GM12878 (cell line): Measurements from ENCODE around the gene C11orf16. TPM values are rescaled to one million over a fixed set of nuclear protein-coding genes. Genes with fewer than 3 reads are reported as not detected.

Experiments used
- ATAC-seq: fragments of 200-7000 bp; cut with Tn5 transposase; 3 replicates; pipeline ENCODE4 v1.9.1; 2020; ENCODE audit warnings: mild to moderate bottlenecking, moderate library complexity
- BruUV-seq: library from RNA; stranded (reverse); fragments of 400-500 nt; replicated peaks from 2 replicates; lab custom pipeline; 2021; lab: Mats Ljungman, UMichigan
- CTCF ChIA-PET: fragments of 300-600 bp; sonication (Branson Sonifier 250); formaldehyde crosslinking; extraction: SDS; loops from one replicate; lab custom pipeline; 2021; ENCODE audit warnings: inconsistent platforms; lab: Yijun Ruan, JAX
- POLR2A ChIA-PET: fragments of 350-600 bp; formaldehyde crosslinking; extraction: SDS; loops from one replicate; lab custom pipeline; 2021; ENCODE audit warnings: inconsistent platforms; lab: Charles Lee
- RAD21 ChIA-PET: fragments of 300-600 bp; sonication (Branson Sonifier 250); formaldehyde crosslinking; loops from one replicate; lab custom pipeline; 2023; ENCODE audit warnings: antibody characterized with exemption; ENCODE audit not compliant: unreplicated experiment; lab: Charles Lee
- SMC1A ChIA-PET: fragments of 300-600 bp; sonication (Branson Sonifier 250); formaldehyde crosslinking; loops from one replicate; lab custom pipeline; 2023; ENCODE audit not compliant: unreplicated experiment, uncharacterized antibody; lab: Charles Lee
- DNase-seq: peaks from one replicate; pipeline ENCODE4 v3.0.0-alpha.2; 2011; ENCODE audit warnings: low read depth, low spot score
- FAIRE-seq: peaks from 3 replicates; lab custom pipeline; 2011; peaks lifted over from hg19 to GRCh38; lab: Jason Lieb, UNC
- H2AFZ ChIP-seq: 2 replicates; pipeline ENCODE4 v1.6.0; 2011; ENCODE audit warnings: low read depth, low read length, control low read depth; ENCODE audit not compliant: control insufficient read depth
- H3K27ac ChIP-seq: 2 replicates; pipeline ENCODE4 v1.5.1; 2011; ENCODE audit warnings: control low read depth; ENCODE audit not compliant: control insufficient read depth, insufficient read depth
- H3K27me3 ChIP-seq, 2 experiments: replicated peaks in 1 of 2; 2 replicates each; pipeline versions ENCODE4 v1.6.0 to v1.6.1; 2011; ENCODE audit warnings: low read length in 1 of 2; ENCODE audit not compliant: control insufficient read depth in 2 of 2, insufficient read depth in 2 of 2
- H3K36me3 ChIP-seq, 2 experiments: 2 replicates each; pipeline ENCODE4 v1.5.1; 2011; ENCODE audit warnings: low read length in 1 of 2; ENCODE audit not compliant: control insufficient read depth in 2 of 2, insufficient read depth in 2 of 2
- H3K4me1 ChIP-seq: 2 replicates; pipeline ENCODE4 v1.6.1; 2011; ENCODE audit warnings: mild to moderate bottlenecking, low read length, moderate library complexity, mixed read lengths; ENCODE audit not compliant: control insufficient read depth, insufficient read depth
- H3K4me2 ChIP-seq: 2 replicates; pipeline ENCODE4 v1.6.0; 2011; ENCODE audit warnings: control low read depth; ENCODE audit not compliant: control insufficient read depth, insufficient read depth
- H3K4me3 ChIP-seq: fragments of 200-600 bp; sonication (generic); 2 replicates; pipeline ENCODE4 v1.5.1; 2016
- H3K79me2 ChIP-seq: 2 replicates; pipeline ENCODE4 v1.6.0; 2011; ENCODE audit warnings: low read length; ENCODE audit not compliant: control insufficient read depth, insufficient read depth
- H3K9ac ChIP-seq: 2 replicates; pipeline ENCODE4 v1.8.0; 2011; ENCODE audit warnings: low read length, control low read depth, mixed read lengths; ENCODE audit not compliant: control insufficient read depth, insufficient read depth
- H3K9me3 ChIP-seq: replicated peaks from 3 replicates; pipeline ENCODE4 v1.5.1; 2011; ENCODE audit warnings: mild to moderate bottlenecking, low read length; ENCODE audit not compliant: control insufficient read depth, insufficient read depth
- H4K20me1 ChIP-seq: 2 replicates; pipeline ENCODE4 v1.6.0; 2011; ENCODE audit not compliant: control insufficient read depth, insufficient read depth
- EP300 ChIP-seq, 2 experiments: fragments of 150-350 bp in 1 of 2; IDR thresholded peaks; 2 replicates each; pipeline ENCODE4 v1.6.1; 2011 to 2012; ENCODE audit warnings: low read depth in 2 of 2, low read length in 2 of 2, borderline replicate concordance in 1 of 2, improper control_type of control experiment in 1 of 2, inconsistent platforms in 1 of 2; ENCODE audit not compliant: control insufficient read depth in 1 of 2
- MEF2B ChIP-seq: fragments of 450-650 bp; IDR thresholded peaks from 2 replicates; pipeline ENCODE4 v1.6.1; 2018; ENCODE audit warnings: mild to moderate bottlenecking, moderate library complexity; ENCODE audit not compliant: partially characterized antibody, poor library complexity, severe bottlenecking
- MLLT1 ChIP-seq: fragments of 450-650 bp; IDR thresholded peaks from 2 replicates; pipeline ENCODE4 v1.6.1; 2016; ENCODE audit warnings: mild to moderate bottlenecking
- MYC ChIP-seq: IDR thresholded peaks from 2 replicates; pipeline ENCODE4 v1.6.1; 2011; ENCODE audit warnings: mild to moderate bottlenecking, low read length, moderate library complexity, inconsistent platforms; ENCODE audit not compliant: insufficient read depth, insufficient replicate concordance, insufficient read length, severe bottlenecking
- PAX5 ChIP-seq: IDR thresholded peaks from 2 replicates; pipeline ENCODE4 v1.6.1; 2011; ENCODE audit warnings: low read depth, low read length, borderline replicate concordance
- SMAD1 ChIP-seq: fragments of 450-650 bp; IDR thresholded peaks from 2 replicates; pipeline ENCODE4 v1.6.1; 2018; ENCODE audit warnings: mild to moderate bottlenecking, low read depth; ENCODE audit not compliant: partially characterized antibody
- WRNIP1 ChIP-seq: IDR thresholded peaks from 2 replicates; pipeline ENCODE4 v1.6.1; 2011; ENCODE audit warnings: low read depth, low read length, improper control_type of control experiment, borderline replicate concordance
- ZNF274 ChIP-seq: IDR thresholded peaks from one replicate; pipeline ENCODE4 v1.8.0; 2011; ENCODE audit not compliant: insufficient read length, insufficient read depth
- ZNF622 ChIP-seq: fragments of 450-650 bp; IDR thresholded peaks from 2 replicates; pipeline ENCODE4 v1.6.1; 2017; ENCODE audit warnings: mild to moderate bottlenecking, inconsistent platforms
- WGBS: methylation state at CpG from one replicate; pipeline ENCODE4 v1.1.6; 2016; ENCODE audit warnings: low lambda C conversion rate; ENCODE audit not compliant: insufficient replicate concordance, insufficient coverage; ENCODE audit errors: missing lambda C conversion rate; 5-methylcytosine and 5-hydroxymethylcytosine counted together
- in situ Hi-C: fragments of 300-500 bp; cut with MboI; formaldehyde crosslinking; loops from 9 replicates; pipeline ENCODE4 v1.14.3; 2018; ENCODE audit warnings: mixed read lengths
- intact Hi-C: fragments of 100-400 bp; cut with micrococcal nuclease; formaldehyde crosslinking; loops from one replicate; pipeline ENCODE4 v1.14.2; 2022; ENCODE audit not compliant: unreplicated experiment
- polyA plus RNA-seq, 11 experiments: library from polyadenylated mRNA; depleted of rRNA in 4 of 11; unstranded in 6 of 11; stranded (reverse) in 5 of 11; fragments of >200 nt; fragmentation: Nextera tagmentation in 4 of 11; fragmentation: Illumina TruSeq in 1 of 11; extraction: Ambion mirVana in 4 of 11; extraction: Trizol in 1 of 11; gene quantifications; 1 replicate in 1 of 11; 2 replicates in 10 of 11; pipeline versions ENCODE4 v1.2.1 to v1.2.3, GENCODE V29; 2011 to 2016; ENCODE audit warnings: inconsistent platforms in 2 of 11, missing spikeins in 2 of 11, low read depth in 1 of 11
- total RNA-seq, 4 experiments: library from RNA; depleted of rRNA in 3 of 4; stranded (reverse); fragments of >200 nt in 3 of 4; fragmentation: Illumina TruSeq in 1 of 4; extraction: Trizol in 1 of 4; gene quantifications; 2 replicates each; pipeline versions ENCODE4 v1.2.1 to v1.2.3, GENCODE V29; 2013 to 2021
- TF ChIP-seq, protein P1 (sequence below): IDR thresholded peaks from 2 replicates; pipeline ENCODE4 v1.6.1; 2012; ENCODE audit warnings: low read depth, low read length, improper control_type of control experiment

The C11orf16 gene
- total and polyA plus RNA-seq, 10 of the 15 experiments (the other 5 are each of a cell fraction or from before 2014, with no cell fraction given): 0.05 to 0.39 (median 0.32) TPM; not detected in 7

- TF ChIP-seq, protein P1, sequence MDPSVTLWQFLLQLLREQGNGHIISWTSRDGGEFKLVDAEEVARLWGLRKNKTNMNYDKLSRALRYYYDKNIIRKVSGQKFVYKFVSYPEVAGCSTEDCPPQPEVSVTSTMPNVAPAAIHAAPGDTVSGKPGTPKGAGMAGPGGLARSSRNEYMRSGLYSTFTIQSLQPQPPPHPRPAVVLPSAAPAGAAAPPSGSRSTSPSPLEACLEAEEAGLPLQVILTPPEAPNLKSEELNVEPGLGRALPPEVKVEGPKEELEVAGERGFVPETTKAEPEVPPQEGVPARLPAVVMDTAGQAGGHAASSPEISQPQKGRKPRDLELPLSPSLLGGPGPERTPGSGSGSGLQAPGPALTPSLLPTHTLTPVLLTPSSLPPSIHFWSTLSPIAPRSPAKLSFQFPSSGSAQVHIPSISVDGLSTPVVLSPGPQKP: no peak
- TF ChIP-seq ZNF274: no peak
- TF ChIP-seq ZNF622: no peak
- no peak for TF ChIP-seq MEF2B
- TF ChIP-seq EP300 (IDR thresholded peaks at IDR 0.05; ENCODE audit: borderline replicate concordance in 1 of 2, control insufficient read depth in 1 of 2, low read depth in 2 of 2, low read length in 2 of 2): no peak
- no peak for TF ChIP-seq SMAD1
- TF ChIP-seq MLLT1: no peak
- no peak for TF ChIP-seq PAX5
- TF ChIP-seq MYC: no peak
These were observed 24.6 kb downstream of the C11orf16 start (continued) for GRCh38 chr11:8908099-8908498.

GRCh38 chr11:8907116-8907515 is 25.6 kb downstream of the C11orf16 start:
- no peaks in the 10 kb centered on the region for H3K36me3 ChIP-seq
- ChIA-PET CTCF (no interaction called here), SMC1A (no interaction called here), RAD21 (no interaction called here), POLR2A (no interaction called here)
- FAIRE-seq (no peak), DNase-seq (no peak), ATAC-seq (no peak)
- H3K27me3 ChIP-seq: no peaks in the 10 kb centered on the region; a peak in 1 of 4 replicates
- H3K9me3 ChIP-seq: no peaks in the 10 kb centered on the region
- no peak overlapping the region for H3K4me2 ChIP-seq
- 90% methylated on average over 1 of the region's 1 CpG for WGBS
- H2AFZ ChIP-seq: no peak overlapping the region
- no peaks in the 10 kb centered on the region for H4K20me1 ChIP-seq
- no peak overlapping the region for H3K9ac ChIP-seq
- no peak overlapping the region for H3K27ac ChIP-seq
- intact Hi-C loops (no loop called here), in situ Hi-C loops (no loop called here)
- peaks cover 5% of the 10 kb centered on the region for H3K79me2 ChIP-seq
- BruUV-seq: no TSS peak
- no peak for TF ChIP-seq WRNIP1
- H3K4me1 ChIP-seq: no peaks in the 10 kb centered on the region
- no peak overlapping the region for H3K4me3 ChIP-seq
